MM.1S (cell line): ENCODE data around the gene KATNAL2.
A peak's percentile ranks its signal among the peaks of the same experiment; 100 is the strongest.

Experiments used
- DNase-seq: peaks from one replicate; pipeline ENCODE4 v3.0.0-alpha.2; 2015
- H2AFZ ChIP-seq: fragments of 300-600 bp; sonication (generic); 2 replicates; pipeline ENCODE4 v1.6.0; 2016; ENCODE audit warnings: antibody characterized with exemption, low read length
- H3F3A ChIP-seq: fragments of 300-600 bp; sonication (generic); 2 replicates; pipeline ENCODE4 v1.6.1; 2016; ENCODE audit warnings: mild to moderate bottlenecking, antibody characterized with exemption, low read length, moderate library complexity, mixed read lengths; ENCODE audit not compliant: insufficient read depth
- H3K27ac ChIP-seq: fragments of 300-600 bp; sonication (generic); 2 replicates; pipeline ENCODE4 v1.5.1; 2016; ENCODE audit warnings: mild to moderate bottlenecking, low read length
- H3K27me3 ChIP-seq: fragments of 300-600 bp; sonication (generic); replicated peaks from 2 replicates; pipeline ENCODE4 v1.6.0; 2016; ENCODE audit warnings: low read length; ENCODE audit not compliant: insufficient read depth
- H3K36me3 ChIP-seq: fragments of 300-600 bp; sonication (generic); replicated peaks from 2 replicates; pipeline ENCODE4 v1.6.1; 2016; ENCODE audit warnings: mild to moderate bottlenecking, low read length, mixed read lengths; ENCODE audit not compliant: insufficient read depth
- H3K4me1 ChIP-seq: fragments of 300-600 bp; sonication (generic); 2 replicates; pipeline ENCODE4 v1.6.1; 2016; ENCODE audit warnings: low read length, mixed read lengths
- H3K4me2 ChIP-seq: fragments of 300-600 bp; sonication (generic); 2 replicates; pipeline ENCODE4 v1.6.0; 2016; ENCODE audit warnings: low read depth, low read length
- H3K4me3 ChIP-seq: fragments of 300-600 bp; sonication (generic); 2 replicates; pipeline ENCODE4 v1.5.1; 2016; ENCODE audit warnings: low read length, mixed read lengths
- H3K79me2 ChIP-seq: fragments of 300-600 bp; sonication (generic); 2 replicates; pipeline ENCODE4 v1.6.1; 2016; ENCODE audit warnings: mixed run types, low read length, mixed read lengths
- H3K9ac ChIP-seq: fragments of 300-600 bp; sonication (generic); 2 replicates; pipeline ENCODE4 v1.6.1; 2016; ENCODE audit warnings: low read length, mixed read lengths
- H3K9me2 ChIP-seq: fragments of 300-600 bp; sonication (generic); replicated peaks from 2 replicates; pipeline ENCODE4 v1.6.1; 2016; ENCODE audit warnings: mild to moderate bottlenecking, low read length, mixed read lengths; ENCODE audit not compliant: insufficient read depth
- H3K9me3 ChIP-seq: fragments of 300-600 bp; sonication (generic); replicated peaks from 2 replicates; pipeline ENCODE4 v1.6.1; 2016; ENCODE audit warnings: mild to moderate bottlenecking, low read length, mixed read lengths; ENCODE audit not compliant: insufficient read depth
- H4K20me1 ChIP-seq: fragments of 300-600 bp; sonication (generic); 2 replicates; pipeline ENCODE4 v1.6.1; 2016; ENCODE audit warnings: mild to moderate bottlenecking, low read length, moderate library complexity, mixed read lengths; ENCODE audit not compliant: insufficient read depth
- CTCF ChIP-seq: fragments of 300-600 bp; sonication (generic); IDR thresholded peaks from 2 replicates; pipeline ENCODE4 v1.5.1; 2016; ENCODE audit warnings: antibody characterized with exemption, low read length, mixed read lengths
- EZH2 ChIP-seq: fragments of 300-600 bp; sonication (generic); optimal IDR thresholded peaks from 2 replicates; pipeline ENCODE3; 2017; ENCODE audit warnings: low read depth, mild to moderate bottlenecking, antibody characterized with exemption, low read length, mixed read lengths
- EZH2phosphoT487 ChIP-seq: fragments of 300-600 bp; sonication (generic); IDR thresholded peaks from 2 replicates; pipeline ENCODE4 v1.6.1; 2018; ENCODE audit warnings: antibody characterized with exemption, low read length

KATNAL2 gene

DNA sequence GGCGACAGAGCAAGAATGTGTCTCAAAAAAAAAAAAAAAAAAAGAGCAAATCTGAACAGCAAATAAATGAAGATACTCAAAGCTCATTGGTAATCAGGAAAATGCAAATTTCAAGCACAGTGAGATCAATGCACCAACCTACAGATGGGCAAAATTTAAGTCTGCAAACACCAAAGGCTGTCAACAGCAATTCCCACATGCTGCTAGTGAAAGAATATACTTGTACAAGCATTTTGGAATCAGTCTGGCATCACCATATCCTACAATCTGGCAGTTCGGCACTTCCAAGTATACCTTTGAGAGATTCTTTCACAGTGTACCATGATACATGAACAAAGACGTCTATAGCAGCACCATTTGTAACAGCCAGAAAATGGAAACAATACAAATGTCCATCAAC lies 228.8 kb downstream of the KATNAL2 start:
- Histone ChIP-seq H2AFZ (no peak overlapping the region), H4K20me1 (no peaks in the 10 kb centered on the region), H3K27me3 (no peaks in the 10 kb centered on the region), H3K9me3 (no peaks in the 10 kb centered on the region), H3F3A (no peaks in the 10 kb centered on the region), H3K36me3 (no peaks in the 10 kb centered on the region), H3K9me2 (no peaks in the 10 kb centered on the region), H3K4me2 (no peak overlapping the region), H3K4me3 (no peak overlapping the region), H3K79me2 (peaks cover 79% of the 10 kb centered on the region), H3K4me1 (no peaks in the 10 kb centered on the region), H3K27ac (no peak overlapping the region), H3K9ac (no peak overlapping the region)
- DNase-seq: no peak
- TF ChIP-seq EZH2 (no peak), EZH2phosphoT487 (no peak), CTCF (no peak)

DNA sequence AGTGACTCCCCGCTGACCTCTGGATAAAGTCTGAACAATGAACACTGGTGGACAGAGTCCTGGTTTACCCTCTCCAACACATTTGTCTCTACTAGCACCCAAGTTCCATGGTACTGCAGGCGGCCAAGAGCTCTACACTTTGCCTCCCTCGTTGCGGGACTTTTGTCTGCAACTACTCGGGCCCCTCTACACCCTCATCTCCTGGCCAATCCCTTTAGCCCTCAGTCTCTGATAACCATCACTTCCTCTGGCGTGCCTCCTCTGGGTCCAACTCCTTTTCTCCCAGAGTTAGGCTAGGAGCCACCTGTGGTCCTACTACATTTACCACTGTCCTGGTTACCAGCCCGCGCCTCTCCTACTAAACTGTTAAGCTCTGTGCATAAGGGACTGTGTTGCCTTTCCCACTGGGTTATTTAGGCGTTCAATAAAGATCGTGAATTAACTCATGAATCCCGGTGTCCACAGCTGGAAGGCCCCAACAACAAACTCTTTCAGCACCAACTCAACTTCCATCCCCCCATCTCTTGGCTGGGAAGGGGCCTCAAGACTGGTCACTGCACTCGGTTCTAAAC lies 232.1 kb downstream of the KATNAL2 start:
- peak overlapping the region; percentile 96 for H3K4me2 ChIP-seq
- no peaks in the 10 kb centered on the region for H3F3A ChIP-seq
- H3K9me3 ChIP-seq: no peaks in the 10 kb centered on the region
- H3K79me2 ChIP-seq: peaks cover 51% of the 10 kb centered on the region
- peak overlapping the region; percentile 95 for H3K4me3 ChIP-seq
- no peak for DNase-seq
- H2AFZ ChIP-seq: peak overlapping the region; percentile 99
- TF ChIP-seq CTCF: no peak
- TF ChIP-seq EZH2: no peak
- no peak for TF ChIP-seq EZH2phosphoT487
- no peaks in the 10 kb centered on the region; the same call in 1 of the 2 replicates for H3K36me3 ChIP-seq
- H3K4me1 ChIP-seq: 0 out of 2 replicates have a peak, but pooled peaks cover 4% of the 10 kb centered on the region
- H4K20me1 ChIP-seq: no peaks in the 10 kb centered on the region
- H3K27ac ChIP-seq: peak overlapping the region; percentile 65; the same call in 1 of the 2 replicates
- H3K9ac ChIP-seq: peak overlapping the region; percentile 81
- no peaks in the 10 kb centered on the region for H3K27me3 ChIP-seq
- no peaks in the 10 kb centered on the region for H3K9me2 ChIP-seq

DNA sequence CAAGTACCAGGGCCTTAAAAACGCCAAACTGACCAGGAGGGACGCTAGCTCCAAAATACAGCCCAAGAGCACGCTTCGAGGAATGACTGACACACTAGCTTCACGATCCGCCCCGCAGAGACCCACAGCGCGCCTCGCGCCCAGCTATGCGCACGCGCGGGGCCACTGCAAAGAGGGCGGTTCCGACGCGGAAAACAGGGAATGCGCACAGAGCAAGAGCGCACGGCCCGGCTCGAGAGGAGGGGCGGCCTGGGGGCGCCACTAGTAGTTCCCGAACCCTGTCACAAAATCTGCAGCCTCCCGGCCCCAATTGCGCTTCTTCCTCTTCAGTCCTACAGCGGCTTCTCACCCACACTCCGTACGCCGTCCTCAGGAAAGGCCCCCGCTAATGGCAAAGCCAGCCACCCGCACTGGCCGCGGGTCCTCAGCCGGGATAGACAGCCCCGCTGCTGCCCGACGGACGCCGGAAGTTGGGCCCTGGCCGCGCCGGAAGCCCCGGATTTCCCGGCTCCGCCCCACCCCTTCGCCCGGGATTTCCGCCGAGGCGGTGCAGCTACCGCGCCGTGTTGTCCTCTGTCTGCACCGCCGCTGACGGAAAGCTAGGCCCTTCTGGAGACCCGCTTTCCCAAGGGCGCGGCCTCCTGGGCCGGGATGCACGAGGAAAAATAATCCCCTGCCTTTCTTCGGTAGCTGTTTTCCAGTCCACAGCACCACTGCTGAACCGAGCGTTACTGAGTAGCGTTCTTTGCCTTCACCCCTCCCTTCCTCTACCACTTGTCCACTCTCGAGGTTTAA lies 232.8 kb downstream of the KATNAL2 start, which contains the start of gene HDHD2:
Gene HDHD2 (minus strand): TSS at position 472 of the 795 bp plus-strand sequence. CDS start 14,061 bp downstream, outside the sequence.
- Histone ChIP-seq H3K36me3 (no peaks in the 10 kb centered on the region; the same call in 1 of the 2 replicates), H3K27me3 (no peaks in the 10 kb centered on the region), H3K27ac (peak within 1 kb of the TSS; percentile 65; the same call in 1 of the 2 replicates), H2AFZ (peak within 1 kb of the TSS; percentile 99), H3K9me3 (no peaks in the 10 kb centered on the region), H3K79me2 (peaks cover 45% of the 10 kb centered on the region), H3K4me1 (0 out of 2 replicates have a peak, but pooled peaks cover 4% of the 10 kb centered on the region), H3K9me2 (no peaks in the 10 kb centered on the region), H3K4me3 (peak within 1 kb of the TSS; percentile 95), H3K4me2 (peak within 1 kb of the TSS; percentile 96), H3F3A (no peaks in the 10 kb centered on the region), H3K9ac (peak within 1 kb of the TSS; percentile 81), H4K20me1 (no peaks in the 10 kb centered on the region)
- peak; percentile 80 for DNase-seq
- TF ChIP-seq CTCF (no peak), EZH2phosphoT487 (no peak), EZH2 (no peak)
